RPMI7951 (cell line): ENCODE data around the gene C10orf71. TPM values are rescaled to one million over a fixed set of nuclear protein-coding genes. Genes with fewer than 3 reads are reported as not detected.

Experiments
- DNase-seq: peaks from one replicate; pipeline ENCODE4 v3.0.0-alpha.2; 2012; ENCODE audit warnings: low read depth
- total RNA-seq: library from RNA; depleted of rRNA; stranded (reverse); fragments of >200 nt; shearing (Covaris generic); gene quantifications from 2 replicates; pipeline ENCODE4 v1.2.3, GENCODE V29; 2014

The C10orf71 gene
- total RNA-seq, 1 experiment from 2014 or later = not detected

DNA sequence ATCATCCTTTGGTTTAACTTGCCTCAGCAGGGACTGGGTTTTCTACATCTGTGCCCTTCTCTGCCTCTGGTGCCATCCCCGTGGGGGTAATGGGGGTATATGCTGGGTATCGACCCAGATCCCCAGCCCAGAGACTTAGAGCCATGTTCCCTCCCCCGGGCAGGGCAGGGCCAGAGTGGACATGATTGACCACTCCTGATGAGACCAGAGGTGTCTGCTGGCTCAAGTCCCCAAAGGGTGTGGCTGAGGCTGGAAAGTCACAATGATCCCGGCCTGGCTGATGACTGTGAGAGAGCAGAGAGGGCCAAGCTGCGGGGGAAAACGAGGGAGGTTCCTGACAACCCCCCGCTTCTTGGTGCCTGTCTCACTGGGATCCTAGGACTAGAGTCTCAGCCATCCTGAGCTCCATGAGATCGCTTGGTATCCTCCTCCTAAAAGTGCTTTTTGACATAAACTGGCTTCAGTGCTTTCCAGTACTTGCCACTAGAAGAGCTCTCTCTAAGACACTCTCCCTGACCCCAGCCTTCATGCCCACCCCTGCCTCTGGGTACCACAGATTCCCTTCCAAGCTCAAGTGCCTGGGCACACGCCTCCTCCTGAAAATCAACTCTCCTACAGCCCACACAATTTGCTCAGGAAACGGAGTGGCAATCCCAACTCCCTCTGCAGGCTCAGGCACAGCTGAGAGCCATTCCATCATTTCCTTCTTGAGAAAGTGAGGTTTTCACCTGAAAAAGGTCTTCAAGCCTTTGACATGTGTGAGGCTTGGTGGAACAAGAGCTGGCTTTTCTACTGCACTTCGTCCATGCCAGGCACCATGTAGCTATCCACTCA lies 63.0 kb downstream of the C10orf71 start:
- no peak for DNase-seq

DNA sequence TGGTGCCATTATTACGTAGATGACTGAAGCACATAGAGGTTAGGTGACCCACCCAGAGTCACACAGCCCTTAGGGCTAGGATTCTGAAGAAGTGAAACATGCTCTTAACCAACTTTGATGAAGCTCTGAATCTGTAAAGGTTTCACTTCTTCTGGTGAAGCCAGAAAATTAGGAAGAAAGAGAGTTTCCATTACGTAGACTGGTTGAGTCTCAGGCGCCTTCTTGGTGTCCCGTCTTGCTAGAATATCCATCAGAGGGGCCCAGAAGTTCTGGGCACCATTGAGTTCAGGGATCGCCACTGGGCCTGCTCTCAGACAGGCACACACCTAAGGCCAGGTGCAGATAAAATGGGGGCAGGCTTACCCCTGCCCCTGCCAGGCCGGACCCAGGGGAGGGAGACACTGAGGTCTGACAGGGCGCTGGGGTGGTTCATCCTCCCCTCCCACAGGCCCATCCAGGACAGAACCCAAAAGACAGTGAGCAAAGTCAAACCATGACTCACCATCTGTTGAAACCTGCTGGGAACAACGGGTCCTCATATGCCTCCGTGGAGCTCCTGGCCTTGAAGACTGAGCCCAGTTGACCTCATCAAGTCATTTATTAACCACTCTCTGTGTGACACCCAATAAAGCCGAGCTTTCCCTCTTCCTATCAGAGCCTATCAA lies 63.8 kb downstream of the C10orf71 start:
- no peak for DNase-seq

DNA sequence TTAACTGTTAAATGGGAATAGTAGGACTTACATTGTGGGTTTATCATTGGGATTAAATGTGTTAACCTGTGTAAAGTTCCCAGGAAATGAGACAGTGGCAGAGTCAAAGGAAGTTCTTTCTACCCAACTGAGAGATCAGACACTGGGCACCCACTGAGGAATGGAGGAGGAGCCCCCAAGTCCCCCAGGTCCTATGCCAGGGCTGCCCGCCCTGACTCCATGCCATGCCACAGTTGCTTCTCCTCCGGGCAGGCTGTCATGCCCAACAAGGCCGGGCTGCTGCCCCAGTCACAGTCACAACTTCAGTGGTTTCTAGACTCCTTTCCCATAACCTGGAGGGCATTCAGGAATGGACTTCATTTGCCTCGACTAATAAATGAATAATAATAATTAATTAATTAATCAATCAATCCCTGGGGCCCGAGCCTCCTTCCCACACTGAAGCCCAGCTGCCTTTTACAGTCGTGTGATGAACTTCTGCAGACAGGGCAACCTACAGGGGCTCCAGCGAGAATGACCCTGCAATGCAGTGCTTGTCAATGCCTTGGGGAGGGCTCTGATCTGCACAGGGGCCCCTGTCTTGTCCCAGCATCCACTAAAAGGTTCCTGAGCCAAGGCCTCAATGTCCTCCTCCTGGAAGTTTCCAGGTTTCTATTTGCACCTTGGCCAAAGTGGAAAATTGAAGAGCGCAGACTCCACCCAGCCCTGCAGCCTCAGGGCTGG lies 64.5 kb downstream of the C10orf71 start:
- DNase-seq = no peak

DNA sequence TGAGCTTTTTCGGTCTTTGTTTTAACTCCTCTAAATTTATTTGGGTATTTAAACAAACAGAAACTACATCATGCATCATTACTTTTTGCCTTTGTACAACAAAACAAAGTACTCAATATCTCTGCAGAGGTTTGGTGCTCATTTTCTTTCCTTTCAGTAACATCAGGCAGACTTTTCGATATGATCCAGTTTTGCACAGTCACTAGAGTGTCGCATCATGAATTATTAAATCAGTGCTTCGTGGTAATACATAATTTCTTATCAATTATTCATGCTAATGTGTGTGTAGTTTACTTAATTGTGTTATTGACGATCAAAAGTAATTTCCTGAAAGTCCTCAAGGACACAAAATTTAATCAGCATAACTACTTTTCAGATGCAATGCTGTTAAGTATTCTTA lies 65.1 kb downstream of the C10orf71 start:
- no peak for DNase-seq

DNA sequence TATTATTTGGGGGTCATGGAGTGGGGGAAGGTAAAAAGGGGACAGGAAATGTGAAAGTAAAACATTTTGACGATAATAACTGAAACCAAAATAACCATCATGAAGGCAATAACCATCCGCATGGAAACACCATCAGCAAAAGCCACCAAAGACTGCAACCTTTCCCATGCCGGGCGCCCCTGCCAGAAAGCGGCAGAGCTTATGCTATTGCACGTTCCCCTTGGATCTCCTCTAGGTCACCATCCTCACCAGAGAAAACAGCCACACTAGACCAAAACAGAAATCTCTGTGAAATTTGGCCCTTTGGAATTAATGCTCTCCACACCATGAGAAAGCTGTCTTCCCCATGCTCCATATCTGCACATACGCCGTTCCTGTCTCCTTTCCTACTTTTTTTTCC lies 65.8 kb downstream of the C10orf71 start:
- DNase-seq = no peak

DNA sequence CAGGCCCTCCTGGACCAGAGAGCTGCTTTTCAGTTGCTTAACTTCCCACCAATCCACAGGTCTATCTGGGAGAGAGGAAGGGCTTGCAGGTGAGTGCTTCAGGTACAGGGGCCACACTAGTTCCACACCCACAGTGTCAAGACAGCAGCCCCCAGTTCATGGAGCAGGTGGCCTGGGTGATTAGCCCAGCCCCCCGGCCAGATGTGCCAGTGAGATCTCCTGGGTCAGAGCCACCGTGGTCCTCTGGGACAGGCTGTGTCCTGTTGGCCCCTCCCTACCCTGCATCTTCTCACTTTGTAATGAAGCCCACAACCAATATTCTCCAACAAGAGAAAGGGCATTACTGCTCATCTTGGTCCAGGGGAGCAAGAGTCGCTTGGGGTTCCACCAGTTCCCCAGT lies 66.3 kb downstream of the C10orf71 start:
- DNase-seq = no peak

DNA sequence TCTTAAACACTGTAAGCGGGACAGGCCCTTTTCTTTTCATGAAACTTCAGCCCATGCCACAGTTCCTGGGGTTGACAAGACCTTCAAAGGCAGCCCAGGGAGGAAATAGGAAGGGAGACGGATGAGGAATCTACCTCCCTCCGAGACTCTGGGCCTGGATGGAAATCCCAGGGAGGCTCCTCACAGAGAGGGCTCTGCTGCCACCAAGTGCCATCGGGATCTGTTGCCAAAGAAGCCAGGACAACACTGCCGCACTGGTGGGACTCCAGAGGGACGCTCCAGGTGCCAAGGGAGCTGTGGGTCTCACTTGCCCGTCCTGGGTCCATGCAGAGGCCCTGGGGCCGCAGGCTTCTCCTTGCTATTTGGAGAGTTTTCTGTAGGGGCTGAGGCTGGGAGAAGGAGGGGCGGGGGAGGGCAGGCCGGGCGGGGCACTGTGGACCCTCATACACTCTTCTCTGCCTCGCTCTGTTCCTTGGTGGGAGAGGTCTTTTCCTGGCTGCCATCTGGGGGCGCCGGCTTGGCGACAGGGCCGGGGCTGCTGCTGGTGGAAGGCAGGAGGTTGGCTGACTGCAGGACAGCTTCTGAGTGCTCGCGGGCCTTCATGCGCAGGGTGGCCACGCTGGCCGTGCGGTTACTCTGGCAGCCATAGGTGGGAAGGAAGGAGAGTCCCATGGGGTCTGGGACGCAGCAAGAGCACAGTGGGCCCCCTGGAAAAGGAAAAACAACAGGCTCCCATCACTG lies 66.9 kb downstream of the C10orf71 start:
- no peak for DNase-seq

DNA sequence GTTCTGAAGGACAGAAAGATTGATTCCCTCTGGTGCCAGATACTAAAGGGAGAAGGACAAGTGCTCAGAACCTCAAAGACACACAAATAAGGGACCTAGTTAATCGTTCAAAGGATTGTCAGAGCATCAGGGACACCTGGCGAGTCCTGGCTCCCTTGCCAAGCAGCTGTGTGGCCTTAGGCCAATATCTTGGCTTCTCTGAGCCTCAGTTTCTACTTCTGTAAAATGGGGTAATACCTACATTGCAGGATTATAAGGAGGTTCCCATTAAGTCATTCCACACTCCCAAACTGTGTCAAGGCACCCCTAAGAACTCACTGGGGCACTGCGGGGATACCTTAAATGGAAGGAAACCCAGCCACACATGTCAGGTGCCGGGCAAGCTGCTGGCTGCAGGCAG lies 67.5 kb downstream of the C10orf71 start:
- DNase-seq = no peak

DNA sequence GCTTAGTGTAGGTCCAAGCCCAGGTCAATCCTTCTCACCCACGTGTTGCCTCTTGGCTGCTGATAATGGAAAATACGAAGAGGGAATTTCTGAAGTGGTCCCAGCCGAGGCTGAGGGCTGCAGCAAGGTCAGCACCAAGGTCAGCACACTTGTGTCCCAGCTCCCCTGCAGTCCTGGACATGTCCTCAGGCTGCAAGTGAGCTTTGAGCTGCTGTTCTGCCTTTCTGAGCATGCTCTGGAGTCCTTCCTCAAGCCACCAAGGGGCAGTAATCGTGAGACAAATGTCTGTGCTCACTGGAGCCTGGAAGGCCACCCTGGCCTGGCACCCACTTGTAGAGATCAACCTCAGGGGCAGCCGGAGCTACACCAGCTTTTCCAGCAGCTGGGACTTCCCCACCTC lies 68.6 kb downstream of the C10orf71 start:
- no peak for DNase-seq

DNA sequence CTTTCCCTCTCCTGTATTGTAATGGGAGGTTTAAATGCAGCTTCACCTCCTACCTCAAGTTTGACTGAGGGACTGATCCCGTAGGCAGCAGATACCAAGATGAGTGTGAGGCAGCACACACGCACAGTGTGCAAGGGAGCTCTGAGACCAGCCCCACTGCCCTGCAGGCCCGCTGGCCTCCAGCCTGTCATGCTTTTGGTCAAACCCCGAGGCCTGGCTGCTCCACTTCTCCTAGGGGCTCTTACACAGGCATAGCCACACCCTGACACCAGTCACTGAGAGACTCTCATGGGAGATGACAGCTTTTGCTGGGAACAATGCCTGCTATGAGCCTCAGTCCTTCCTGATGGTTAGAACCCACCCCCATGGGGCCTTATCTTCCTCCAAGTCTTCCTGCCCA lies 69.3 kb downstream of the C10orf71 start:
- no peak for DNase-seq

DNA sequence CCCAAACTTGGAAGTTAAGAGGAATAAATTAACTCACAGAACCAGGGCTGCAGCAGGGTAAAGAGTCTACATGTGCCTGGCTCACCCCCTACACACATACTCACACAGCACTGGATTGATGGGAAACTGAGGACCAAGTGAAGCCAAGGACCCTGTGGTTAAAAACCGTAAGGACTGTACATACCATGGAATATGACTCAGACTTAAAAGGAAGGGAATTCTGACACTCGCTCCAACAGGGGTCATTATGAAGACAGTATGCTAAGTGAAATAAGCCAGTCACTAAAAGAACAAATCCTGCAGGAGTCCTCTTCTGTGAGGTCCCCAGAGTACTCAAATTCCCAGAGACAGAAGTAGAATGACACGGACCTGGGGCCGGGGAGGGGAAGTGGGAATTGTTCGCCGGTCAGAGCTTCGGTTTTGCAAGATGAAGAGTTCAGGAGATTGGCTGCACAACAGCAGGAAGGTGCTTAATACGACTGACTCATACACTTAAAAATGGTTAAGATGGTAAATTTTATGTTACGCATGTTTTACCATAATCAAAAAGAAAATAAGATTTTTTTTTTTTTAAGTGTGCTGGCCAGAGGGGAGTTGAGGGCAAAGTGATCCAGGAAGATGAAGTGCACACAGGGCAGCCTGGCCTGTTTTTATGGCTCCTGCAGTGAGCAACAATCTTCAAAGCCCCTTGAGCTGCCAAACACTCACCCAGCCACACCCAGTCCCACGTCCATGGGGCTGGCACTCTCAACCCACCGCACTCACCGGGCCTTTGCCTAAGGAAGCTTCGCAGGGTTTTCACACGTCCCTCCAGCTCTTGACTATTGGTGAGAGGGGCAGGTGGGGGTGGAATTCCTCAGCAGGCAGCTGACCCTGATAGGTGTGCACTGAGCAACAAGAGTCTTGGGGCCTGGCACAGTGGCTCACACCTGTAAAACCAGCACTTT lies 70.5 kb downstream of the C10orf71 start:
- DNase-seq = peak; percentile 29

DNA sequence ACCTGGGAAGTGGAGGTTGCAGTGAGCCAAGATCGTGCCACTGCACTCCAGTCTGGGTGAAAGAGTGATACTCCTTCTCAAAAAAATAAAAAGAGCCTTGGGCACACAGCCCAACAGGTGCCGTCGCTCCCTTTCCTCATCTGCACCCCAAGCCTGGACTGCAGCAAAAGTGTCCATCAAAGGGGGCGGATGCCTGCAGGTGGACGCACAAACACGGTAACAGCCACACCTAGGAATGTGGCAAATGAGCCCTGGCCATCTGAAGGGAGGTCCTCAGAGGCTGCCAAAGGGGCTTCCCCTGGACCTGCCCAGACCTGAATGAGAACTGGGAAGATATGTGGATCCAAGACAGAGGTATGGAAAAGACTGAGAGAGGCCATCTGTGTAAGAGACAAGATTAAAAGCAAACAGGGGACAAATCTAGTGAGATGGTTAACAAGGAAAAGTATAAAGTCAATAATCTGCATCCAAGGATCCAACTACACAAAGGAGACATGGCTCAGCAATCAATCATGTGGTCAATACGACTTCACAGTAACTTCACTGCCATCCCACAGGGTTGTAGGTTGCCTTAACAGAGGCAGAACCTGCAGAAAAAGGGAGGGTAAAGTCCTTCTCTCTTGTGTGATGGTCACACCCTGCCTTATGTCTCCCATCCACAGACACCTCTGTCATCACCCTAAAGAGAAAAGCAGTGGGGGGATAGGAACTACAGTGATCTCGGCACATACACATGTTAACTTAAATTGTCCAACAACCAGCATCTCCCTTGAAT lies 71.5 kb downstream of the C10orf71 start:
- DNase-seq = no peak

DNA sequence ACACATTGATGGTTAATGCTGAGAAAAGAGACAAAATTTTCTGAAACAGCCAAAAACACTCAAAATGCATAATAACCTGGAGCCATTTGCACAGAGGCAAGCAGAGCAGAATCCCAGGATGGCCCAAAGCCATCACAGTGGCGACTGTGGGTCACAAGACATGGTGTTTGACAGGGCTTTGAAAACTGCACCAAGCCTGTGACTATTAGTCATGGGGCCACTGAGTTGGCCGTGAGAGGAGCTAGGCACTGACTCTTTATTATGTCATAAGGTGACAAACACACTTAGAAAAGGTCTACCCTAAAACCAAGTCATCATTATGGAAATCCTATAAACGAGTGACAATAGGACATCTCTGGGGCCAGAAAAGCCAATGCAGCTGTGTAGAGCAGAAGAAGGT lies 73.0 kb downstream of the C10orf71 start:
- DNase-seq = no peak

DNA sequence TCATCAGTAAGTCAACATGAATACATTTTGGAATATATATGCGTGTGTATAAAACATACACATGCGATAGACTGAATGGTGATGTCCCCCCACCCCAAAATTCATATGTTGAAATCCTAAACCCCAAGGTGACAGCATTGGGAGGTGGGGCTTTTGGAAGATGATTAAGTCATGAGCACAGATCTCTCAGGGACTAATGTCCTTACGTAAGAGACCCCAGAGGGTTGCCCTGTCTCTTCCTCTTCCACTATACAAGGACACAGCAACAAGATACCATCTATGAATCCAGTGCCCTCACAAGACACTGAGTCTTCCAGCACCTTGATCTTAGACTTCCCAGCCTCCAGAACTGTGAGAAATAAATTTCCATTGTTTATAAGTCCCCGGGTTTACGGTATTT lies 74.4 kb downstream of the C10orf71 start:
- no peak for DNase-seq

DNA sequence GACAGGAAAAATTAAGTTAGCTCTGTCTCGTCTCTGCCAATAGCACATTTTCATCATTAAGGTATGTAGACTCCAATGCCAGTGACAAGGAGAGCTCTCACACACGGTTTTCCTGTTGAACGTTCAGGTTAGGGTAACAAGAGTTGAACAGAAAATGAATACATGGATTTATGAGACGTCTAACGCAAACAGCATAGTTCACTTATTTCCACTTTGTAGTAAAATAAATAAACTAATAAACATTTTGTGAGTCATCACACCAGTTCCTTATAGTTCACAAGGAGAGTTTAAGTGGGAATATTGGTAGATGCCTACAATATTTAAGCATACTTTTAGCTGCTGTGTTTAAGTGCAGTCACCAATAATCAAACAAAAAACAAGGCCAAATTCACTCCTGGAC lies 75.8 kb downstream of the C10orf71 start:
- DNase-seq = no peak

DNA sequence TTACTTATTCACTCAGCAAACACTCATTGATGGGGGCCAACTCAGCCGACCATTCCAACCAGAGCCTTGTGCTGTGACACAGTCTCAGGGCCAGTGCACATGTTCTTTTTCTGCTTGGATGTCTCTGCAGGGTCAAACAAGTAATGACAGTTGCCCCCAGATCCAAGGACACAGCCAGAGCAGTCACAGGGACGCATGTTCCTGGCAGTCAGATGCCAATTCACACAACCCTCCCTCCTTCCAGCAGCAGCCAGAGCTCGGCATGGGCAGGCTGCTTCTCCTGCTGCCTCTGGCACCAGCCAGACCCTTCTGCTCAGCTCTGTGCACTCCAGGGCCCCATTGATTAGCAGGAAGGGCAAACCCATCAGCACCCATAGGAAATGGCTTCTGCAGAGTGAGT lies 76.6 kb downstream of the C10orf71 start:
- no peak for DNase-seq
